SU-DHL-6 (cell line): Measurements from ENCODE around the gene RNASEL.
"Not testable (repeated sequence)": the region's sequence is repeated elsewhere in the genome, so short reads cannot be mapped to it uniquely, and the experiment has no call there.

ENCODE experiments used
- H2AFZ ChIP-seq: fragments of 200-600 bp; sonication (generic); 2 replicates; pipeline ENCODE4 v1.6.1; 2014; ENCODE audit warnings: low read depth, mild to moderate bottlenecking, moderate library complexity, mixed read lengths, antibody characterized with exemption, low read length; ENCODE audit not compliant: severe bottlenecking
- H3F3A ChIP-seq: fragments of 200-600 bp; shearing (Covaris generic); 2 replicates; pipeline ENCODE4 v1.6.0; 2016; ENCODE audit warnings: antibody characterized with exemption, mild to moderate bottlenecking; ENCODE audit not compliant: insufficient read depth
- H3K27ac ChIP-seq: fragments of 200-600 bp; sonication (generic); 2 replicates; pipeline ENCODE4 v1.5.1; 2016; ENCODE audit warnings: low read depth, mild to moderate bottlenecking, low read length, moderate library complexity, mixed read lengths
- H3K27me3 ChIP-seq: fragments of 200-600 bp; sonication (generic), shearing (Covaris generic); 2 replicates; pipeline ENCODE4 v1.6.0; 2014; ENCODE audit warnings: mild to moderate bottlenecking, low read length
- H3K36me3 ChIP-seq: fragments of 200-600 bp; sonication (generic); 2 replicates; pipeline ENCODE4 v1.6.1; 2014; ENCODE audit warnings: mild to moderate bottlenecking, low read length, mixed read lengths
- H3K4me2 ChIP-seq: fragments of 300-600, 200-600 bp; shearing (Covaris generic), sonication (generic); 2 replicates; pipeline ENCODE4 v1.6.0; 2014; ENCODE audit warnings: low read length, low read depth, mild to moderate bottlenecking; ENCODE audit not compliant: poor library complexity, severe bottlenecking
- H3K4me3 ChIP-seq: fragments of 200-600 bp; sonication (generic); 2 replicates; pipeline ENCODE4 v1.5.1; 2014; ENCODE audit warnings: antibody characterized with exemption, low read length, mild to moderate bottlenecking, mixed read lengths; ENCODE audit not compliant: insufficient read depth, poor library complexity, severe bottlenecking
- H3K79me2 ChIP-seq: fragments of 200-600 bp; sonication (generic); 2 replicates; pipeline ENCODE4 v1.6.1; 2014; ENCODE audit warnings: mild to moderate bottlenecking, low read length, moderate library complexity; ENCODE audit not compliant: insufficient read depth
- H3K9ac ChIP-seq: fragments of 200-600 bp; sonication (generic); 2 replicates; pipeline ENCODE4 v1.7.0; 2014; ENCODE audit warnings: mild to moderate bottlenecking, low read length
- H3K9me2 ChIP-seq: fragments of 200-600 bp; sonication (generic); replicated peaks from 2 replicates; pipeline ENCODE4 v1.6.1; 2014; ENCODE audit warnings: low read length; ENCODE audit not compliant: insufficient read depth
- H3K9me3 ChIP-seq: fragments of 200-600 bp; sonication (generic); 2 replicates; pipeline ENCODE4 v1.6.1; 2014; ENCODE audit warnings: low read length, mixed read lengths; ENCODE audit not compliant: insufficient read depth
- H4K20me1 ChIP-seq: fragments of 200-600 bp; sonication (generic); 2 replicates; pipeline ENCODE4 v1.6.1; 2014; ENCODE audit warnings: low read depth, mild to moderate bottlenecking, antibody characterized with exemption, low read length, moderate library complexity, mixed read lengths
- CTCF ChIP-seq: fragments of 200-600 bp; sonication (generic); IDR thresholded peaks from one replicate; pipeline ENCODE4 v1.5.1; 2017; ENCODE audit warnings: antibody characterized with exemption, mild to moderate bottlenecking, low read length, moderate library complexity; ENCODE audit not compliant: insufficient read depth, poor library complexity, severe bottlenecking
- EZH2phosphoT487 ChIP-seq: fragments of 200-600 bp; sonication (generic), shearing (Covaris generic); conservative IDR thresholded peaks from 2 replicates; pipeline ENCODE4 v1.6.1; 2018; ENCODE audit warnings: mild to moderate bottlenecking, antibody characterized with exemption, low read length, moderate library complexity, mixed read lengths

Gene RNASEL

DNA sequence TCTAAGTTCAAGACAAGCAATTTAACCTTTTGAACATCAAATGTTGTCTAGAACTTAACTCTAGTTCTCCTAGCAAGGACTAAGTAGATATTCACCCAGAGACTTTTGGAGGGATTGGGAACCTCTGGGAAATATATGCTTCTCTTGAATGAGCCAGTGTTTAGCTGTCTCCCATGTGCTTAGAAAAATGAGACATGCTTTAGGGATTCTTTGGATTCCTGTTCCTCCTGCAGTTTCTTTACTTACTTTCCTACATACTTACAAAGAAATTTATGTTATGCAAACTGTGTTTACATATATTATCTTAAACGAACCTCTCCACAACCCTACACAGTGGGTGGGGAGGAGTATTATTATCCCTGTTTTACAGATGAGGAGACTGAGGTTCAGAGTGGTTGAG, 39.2 kb downstream of the RNASEL start:
- Histone ChIP-seq H3K79me2 (no peaks in the 10 kb centered on the region), H3K9ac (no peak overlapping the region), H3K4me3 (no peak overlapping the region), H4K20me1 (no peaks in the 10 kb centered on the region), H3K4me2 (no peak overlapping the region), H3F3A (no peaks in the 10 kb centered on the region), H3K27me3 (no peaks in the 10 kb centered on the region), H3K36me3 (no peaks in the 10 kb centered on the region), H3K9me2 (no peaks in the 10 kb centered on the region), H2AFZ (no peak overlapping the region), H3K27ac (no peak overlapping the region), H3K9me3 (no peaks in the 10 kb centered on the region)
- TF ChIP-seq EZH2phosphoT487 (no peak), CTCF (no peak)

DNA sequence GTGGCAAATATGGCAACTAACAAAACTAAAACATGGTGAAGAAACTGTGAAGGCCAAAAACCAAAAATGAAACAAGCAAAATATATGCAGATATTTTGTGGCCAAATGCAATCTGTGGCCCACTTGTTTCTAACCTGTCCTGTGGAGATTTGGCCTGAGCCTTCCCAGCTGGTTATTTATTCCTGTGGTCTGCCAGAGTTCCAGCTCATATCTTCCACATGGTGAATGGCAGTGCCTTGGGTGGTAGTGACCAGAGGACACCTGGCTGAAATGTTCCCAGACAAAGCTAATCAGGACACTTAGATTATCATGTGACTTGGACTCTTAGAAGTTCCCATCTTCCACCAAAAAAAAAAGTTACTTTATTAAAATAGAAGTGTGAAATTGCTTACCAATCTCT, 39.7 kb downstream of the RNASEL start:
- Histone ChIP-seq H3K4me3 (no peak overlapping the region), H3K27me3 (no peaks in the 10 kb centered on the region), H3K4me2 (no peak overlapping the region), H3K9me3 (no peaks in the 10 kb centered on the region), H2AFZ (no peak overlapping the region), H3K9me2 (no peaks in the 10 kb centered on the region), H3K9ac (no peak overlapping the region), H3K36me3 (no peaks in the 10 kb centered on the region), H3K79me2 (no peaks in the 10 kb centered on the region), H4K20me1 (no peaks in the 10 kb centered on the region), H3F3A (no peaks in the 10 kb centered on the region), H3K27ac (no peak overlapping the region)
- TF ChIP-seq CTCF = no peak
- no peak for TF ChIP-seq EZH2phosphoT487

DNA sequence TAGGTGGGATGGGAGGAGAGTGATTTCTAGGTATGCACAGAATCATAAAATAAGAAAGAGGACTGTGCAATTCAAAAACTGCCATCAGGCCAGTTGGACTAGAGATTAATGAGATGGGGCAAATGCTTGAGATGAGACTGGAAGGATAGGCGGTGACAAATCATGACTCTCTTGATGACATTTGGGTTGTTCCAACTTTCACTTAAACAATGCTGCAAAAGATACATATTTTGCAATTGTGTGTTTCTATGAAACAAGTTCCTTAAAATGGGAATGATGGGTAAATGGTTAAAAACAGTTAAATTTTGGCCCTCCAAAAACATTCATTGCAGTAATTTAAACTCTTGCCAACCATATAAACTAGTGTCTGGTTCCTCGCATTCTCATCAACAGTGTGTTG, 55.2 kb downstream of the RNASEL start:
- Histone ChIP-seq H3K36me3 (no peaks in the 10 kb centered on the region), H3K27ac (no peak overlapping the region), H4K20me1 (no peaks in the 10 kb centered on the region), H3K9me2 (no peaks in the 10 kb centered on the region), H3K79me2 (no peaks in the 10 kb centered on the region), H3K9ac (no peak overlapping the region), H3K4me2 (no peak overlapping the region), H3F3A (no peaks in the 10 kb centered on the region), H3K9me3 (no peaks in the 10 kb centered on the region; the same call in 1 of the 2 replicates), H3K27me3 (no peaks in the 10 kb centered on the region), H3K4me3 (no peak overlapping the region), H2AFZ (no peak overlapping the region)
- TF ChIP-seq EZH2phosphoT487 (no peak), CTCF (no peak)

DNA sequence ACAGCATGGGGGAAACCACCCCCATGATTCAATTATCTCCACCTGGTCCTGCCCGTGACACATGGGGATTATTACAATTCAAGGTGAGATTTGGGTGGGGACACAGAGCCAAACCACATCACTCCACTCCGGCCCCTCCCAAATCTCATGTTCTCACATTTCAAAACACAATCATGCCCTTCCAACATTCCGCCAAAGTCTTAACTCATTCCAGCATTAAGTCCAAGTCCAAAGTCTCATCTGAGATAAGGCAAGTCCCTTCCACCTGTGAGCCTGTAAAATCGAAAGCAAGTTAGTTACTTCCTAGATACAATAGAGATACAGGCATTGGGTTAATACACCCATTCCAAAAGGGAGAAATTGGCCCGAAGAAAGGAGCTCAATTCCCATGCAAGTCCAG, 60.9 kb downstream of the RNASEL start:
- not testable (repeated sequence) for H3K4me3 ChIP-seq, H3K9me2 ChIP-seq, H3K9me3 ChIP-seq, H3K27me3 ChIP-seq, H3K36me3 ChIP-seq, H3K79me2 ChIP-seq, H4K20me1 ChIP-seq, H3F3A ChIP-seq, H2AFZ ChIP-seq, H3K9ac ChIP-seq, H3K4me2 ChIP-seq, H3K27ac ChIP-seq
